Measurements from ENCODE around the gene CACNA1C. TPM values are rescaled to one million over a fixed set of nuclear protein-coding genes. Genes with fewer than 3 reads are reported as not detected.

The CACNA1C gene
- polyA plus RNA-seq, 1 of the 3 experiments (the other 2 are of a cell fraction) = 1.5 TPM

- Histone ChIP-seq H3K79me2 (ENCODE audit: insufficient read depth) (no peaks in the 10 kb centered on the region), H3K9me3 (no peaks in the 10 kb centered on the region), H3K27ac (ENCODE audit: low read depth in 2 of 2, low read length in 1 of 2) (no peak overlapping the region), H3K4me2 (no peak overlapping the region), H3K9me2 (no peaks in the 10 kb centered on the region), H4K20me1 (ENCODE audit: insufficient read depth) (no peaks in the 10 kb centered on the region), H3K27me3 (ENCODE audit: insufficient read depth) (peaks cover 18% of the 10 kb centered on the region; the same call in 1 of the 2 replicates), H2AFZ (ENCODE audit: low read depth) (no peak overlapping the region), H3K4me3 (ENCODE audit: low read depth in 2 of 2, low read length in 1 of 2) (no peak overlapping the region), H3F3A (replicated peaks; ENCODE audit: insufficient read depth) (no peaks in the 10 kb centered on the region), H3K36me3 (replicated peaks in 1 of 2; ENCODE audit: control insufficient read depth in 1 of 2, insufficient read depth in 2 of 2, low read length in 1 of 2) (no peaks in the 10 kb centered on the region), H3K4me1 (ENCODE audit: control insufficient read depth in 1 of 2, insufficient read depth in 2 of 2, low read depth in 1 of 2, low read length in 1 of 2) (peaks cover 0 to 9% of the 10 kb centered on the region in 2 experiments; a peak in 1 of 4 replicates), H3K9ac (no peak overlapping the region)
- CTCF ChIA-PET = interaction anchor here (1.2 to 7.7 kb wide), 2 partner anchors 13 to 544 kb away, joined by 6 to 48 read pairs; no protein-coding TSS in a partner anchor
- POLR2A ChIA-PET = no interaction called here
- TF ChIP-seq IRF3 (IDR thresholded peaks at IDR 0.05; ENCODE audit: low read depth, low read length) (no peak), RFX5 (IDR thresholded peaks at IDR 0.05; ENCODE audit: low read length) (no peak), CTCF (IDR thresholded peaks at IDR 0.05) (no peak), RXRA (IDR thresholded peaks at IDR 0.05; ENCODE audit: borderline replicate concordance, low read depth) (no peak), SMC3 (IDR thresholded peaks at IDR 0.05; ENCODE audit: low read depth, low read length) (no peak), JUND (IDR thresholded peaks at IDR 0.05) (no peak), TCF12 (IDR thresholded peaks at IDR 0.05) (no peak), ZBTB33 (IDR thresholded peaks at IDR 0.05; ENCODE audit: borderline replicate concordance, low read depth) (no peak), MXI1 (IDR thresholded peaks at IDR 0.05; ENCODE audit: low read depth, low read length) (no peak), RAD21 (IDR thresholded peaks at IDR 0.05; ENCODE audit: low read length) (no peak), FOXJ3 (CRISPR knock-in tag; IDR thresholded peaks at IDR 0.05) (no peak), NFIC (IDR thresholded peaks at IDR 0.05; ENCODE audit: borderline replicate concordance) (no peak), EP300 (IDR thresholded peaks at IDR 0.05; ENCODE audit: borderline replicate concordance in 1 of 2, low read depth in 1 of 2, low read length in 1 of 2) (no peak)
- DNase-seq = no peak
These were observed 13.8 kb upstream of the CACNA1C start for GRCh38 chr12:2039034-2039433.

- Histone ChIP-seq H3K27ac (ENCODE audit: low read depth in 2 of 2, low read length in 1 of 2) (no peak overlapping the region), H3K79me2 (ENCODE audit: insufficient read depth) (no peaks in the 10 kb centered on the region), H3K9me3 (no peaks in the 10 kb centered on the region), H4K20me1 (ENCODE audit: insufficient read depth) (no peaks in the 10 kb centered on the region), H3K27me3 (ENCODE audit: insufficient read depth) (peaks cover 5% of the 10 kb centered on the region; the same call in 1 of the 2 replicates), H3K36me3 (replicated peaks in 1 of 2; ENCODE audit: control insufficient read depth in 1 of 2, insufficient read depth in 2 of 2, low read length in 1 of 2) (no peaks in the 10 kb centered on the region), H3K4me1 (ENCODE audit: control insufficient read depth in 1 of 2, insufficient read depth in 2 of 2, low read depth in 1 of 2, low read length in 1 of 2) (no peaks in the 10 kb centered on the region), H3F3A (replicated peaks; ENCODE audit: insufficient read depth) (no peaks in the 10 kb centered on the region), H3K4me3 (ENCODE audit: low read depth in 2 of 2, low read length in 1 of 2) (no peak overlapping the region), H3K4me2 (no peak overlapping the region), H2AFZ (ENCODE audit: low read depth) (no peak overlapping the region), H3K9ac (no peak overlapping the region), H3K9me2 (no peaks in the 10 kb centered on the region)
- no peak for DNase-seq
- TF ChIP-seq RCOR1 (IDR thresholded peaks at IDR 0.05; ENCODE audit: low read length) (no peak), USF1 (IDR thresholded peaks at IDR 0.05; ENCODE audit: borderline replicate concordance, low read depth) (no peak), RFX5 (IDR thresholded peaks at IDR 0.05; ENCODE audit: low read length) (no peak), RAD21 (IDR thresholded peaks at IDR 0.05; ENCODE audit: low read length) (no peak)
- WGBS (ENCODE audit: low lambda C conversion rate) = 82% methylated on average over 2 of the region's 2 CpGs
- ChIA-PET POLR2A (no interaction called here), CTCF (interaction anchor here (1.9 kb wide), 1 partner anchor 9 kb away, joined by 11 read pairs; no protein-coding TSS in a partner anchor)
These were observed 9.7 kb upstream of the CACNA1C start for GRCh38 chr12:2043054-2043453.
